ENCODE measurements around the gene RAB40B.

GRCh38 chr17:82615084-82616020 lies 83.1 kb downstream of the RAB40B start:
- TF ChIP-seq POLR2A (IDR thresholded peaks at IDR 0.05; ENCODE audit: low read length) = no peak
- TF ChIP-seq GATA1 (IDR thresholded peaks at IDR 0.05; ENCODE audit: low read depth, low read length) = no peak

Data from erythroblast (primary cell).